Endothelial cell of umbilical vein (primary cell): ENCODE data around the gene YPEL1. TPM values are rescaled to one million over a fixed set of nuclear protein-coding genes. Genes with fewer than 3 reads are reported as not detected.

Source experiments
- BruUV-seq: library from RNA; stranded (reverse); fragments of 400-500 nt; replicated peaks from 2 replicates; lab custom pipeline; 2021; lab: Mats Ljungman, UMichigan
- CTCF ChIA-PET: fragments of 300-600, 350-600 bp; sonication (Branson Sonifier 250); formaldehyde crosslinking; loops from one replicate; lab custom pipeline; 2021; ENCODE audit warnings: antibody characterized with exemption, inconsistent platforms; lab: Charles Lee
- POLR2A ChIA-PET: fragments of 300-600, 350-600 bp; sonication (Branson Sonifier 250); formaldehyde crosslinking; loops from one replicate; lab custom pipeline; 2021; ENCODE audit warnings: antibody characterized with exemption, inconsistent platforms; lab: Charles Lee
- DNase-seq: peaks from one replicate; pipeline ENCODE4 v3.0.0-alpha.2; 2011; ENCODE audit warnings: low read depth, low spot score
- FAIRE-seq: peaks from 2 replicates; lab custom pipeline; 2011; peaks lifted over from hg19 to GRCh38; lab: Jason Lieb, UNC
- H2AFZ ChIP-seq: 2 replicates; pipeline ENCODE4 v1.6.0; 2012; ENCODE audit warnings: low read depth, low read length, control low read depth, inconsistent platforms
- H3K27ac ChIP-seq: 2 replicates; pipeline ENCODE4 v1.5.1; 2011; ENCODE audit warnings: low read depth, mild to moderate bottlenecking, control low read depth, low read length, moderate library complexity; ENCODE audit not compliant: insufficient read depth
- H3K27me3 ChIP-seq, 2 experiments: 2 replicates each; pipeline versions ENCODE4 v1.6.0 to v1.6.1; 2011; ENCODE audit warnings: low read length in 2 of 2, mixed read lengths in 1 of 2; ENCODE audit not compliant: control insufficient read depth in 2 of 2, insufficient read depth in 2 of 2
- H3K36me3 ChIP-seq, 2 experiments: 2 replicates in 1 of 2; 3 replicates in 1 of 2; pipeline ENCODE4 v1.5.1; 2011; ENCODE audit warnings: low read length in 2 of 2, mild to moderate bottlenecking in 1 of 2, moderate library complexity in 1 of 2; ENCODE audit not compliant: control insufficient read depth in 2 of 2, insufficient read depth in 2 of 2; ENCODE audit errors: extremely low read depth in 1 of 2
- H3K4me1 ChIP-seq: 3 replicates; pipeline ENCODE4 v1.5.1; 2011; ENCODE audit warnings: mild to moderate bottlenecking, low read length; ENCODE audit not compliant: control insufficient read depth, insufficient read depth; ENCODE audit errors: extremely low read depth
- H3K4me2 ChIP-seq: 2 replicates; pipeline ENCODE4 v1.6.1; 2011; ENCODE audit warnings: low read length, control low read depth, mixed read lengths; ENCODE audit not compliant: insufficient read depth
- H3K4me3 ChIP-seq, 3 experiments: fragments of 200-600 bp in 1 of 3; sonication (generic), shearing (Covaris generic) in 1 of 3; replicated peaks in 1 of 3; 2 replicates each; pipeline ENCODE4 v1.5.1; 2011 to 2016; ENCODE audit warnings: control low read depth in 3 of 3, low read length in 3 of 3, mild to moderate bottlenecking in 2 of 3, inconsistent platforms in 1 of 3, low read depth in 1 of 3, moderate library complexity in 1 of 3; ENCODE audit not compliant: insufficient read depth in 1 of 3
- H3K79me2 ChIP-seq: 2 replicates; pipeline ENCODE4 v1.6.0; 2012; ENCODE audit warnings: low read length, inconsistent platforms; ENCODE audit not compliant: control insufficient read depth, insufficient read depth
- H3K9ac ChIP-seq: replicated peaks from 2 replicates; pipeline ENCODE3; 2011; ENCODE audit warnings: low read length, control low read depth; ENCODE audit not compliant: insufficient read depth; ENCODE audit errors: extremely low read depth
- H3K9me1 ChIP-seq: replicated peaks from 3 replicates; pipeline ENCODE4 v1.6.0; 2011; ENCODE audit warnings: mild to moderate bottlenecking, low read length; ENCODE audit not compliant: control insufficient read depth, insufficient read depth; ENCODE audit errors: extremely low read depth
- H3K9me3 ChIP-seq: replicated peaks from 2 replicates; pipeline ENCODE4 v1.5.1; 2012; ENCODE audit warnings: low read length, inconsistent platforms; ENCODE audit not compliant: control insufficient read depth, insufficient read depth
- H4K20me1 ChIP-seq: replicated peaks from 2 replicates; pipeline ENCODE3; 2011; ENCODE audit warnings: mild to moderate bottlenecking, low read length; ENCODE audit not compliant: control insufficient read depth, insufficient read depth; ENCODE audit errors: extremely low read depth
- EZH2 ChIP-seq: IDR thresholded peaks from 2 replicates; pipeline ENCODE4 v1.6.1; 2012; ENCODE audit warnings: borderline replicate concordance, low read depth, mild to moderate bottlenecking, moderate library complexity, low read length, inconsistent platforms; ENCODE audit not compliant: severe bottlenecking
- FOS ChIP-seq: IDR thresholded peaks from 2 replicates; pipeline ENCODE4 v1.6.1; 2011; ENCODE audit warnings: mild to moderate bottlenecking, low read length, moderate library complexity, borderline replicate concordance; ENCODE audit not compliant: insufficient read depth
- GATA2 ChIP-seq: IDR thresholded peaks from 2 replicates; pipeline ENCODE4 v1.7.0; 2011; ENCODE audit warnings: low read depth, mild to moderate bottlenecking, moderate library complexity, mixed read lengths, low read length; ENCODE audit not compliant: insufficient read length, insufficient read depth
- JUN ChIP-seq: IDR thresholded peaks from 2 replicates; pipeline ENCODE4 v1.6.1; 2011; ENCODE audit warnings: borderline replicate concordance, low read depth; ENCODE audit not compliant: insufficient read length, insufficient read depth
- MYC ChIP-seq: IDR thresholded peaks from one replicate; pipeline ENCODE4 v1.6.1; 2011; ENCODE audit warnings: mild to moderate bottlenecking, low read depth, low read length
- POLR2A ChIP-seq: IDR thresholded peaks from 2 replicates; pipeline ENCODE4 v1.6.1; 2012; ENCODE audit warnings: low read depth, mild to moderate bottlenecking, control low read depth, low read length
- POLR2AphosphoS5 ChIP-seq: IDR thresholded peaks from 2 replicates; pipeline ENCODE4 v1.6.1; 2012; ENCODE audit warnings: low read depth, mild to moderate bottlenecking, control low read depth, low read length, moderate library complexity; ENCODE audit not compliant: insufficient read depth
- dilution Hi-C: fragments of 300-500 bp; cut with MboI; formaldehyde crosslinking; loops from one replicate; pipeline ENCODE4 v1.15.0; 2019; ENCODE audit warnings: low sequenced_read_pairs; ENCODE audit not compliant: extremely low pct_ligation_motif_present
- intact Hi-C: fragments of 100-400 bp; cut with micrococcal nuclease; formaldehyde crosslinking; loops from one replicate; pipeline ENCODE4 v1.10.0; 2022
- polyA plus RNA-seq, 4 experiments: library from polyadenylated mRNA; depleted of rRNA in 3 of 4; stranded (reverse) in 3 of 4; unstranded in 1 of 4; fragments of >200 nt; gene quantifications; 2 replicates each; pipeline versions ENCODE4 v1.2.1 to v1.2.3, GENCODE V29; 2011 to 2012; ENCODE audit warnings: missing spikeins in 1 of 4
- total RNA-seq: library from RNA; stranded (reverse); gene quantifications from 2 replicates; pipeline ENCODE4 v1.2.3, GENCODE V29; 2021

YPEL1 gene
- total and polyA plus RNA-seq, 2 donors (not counting 3 experiments of a cell fraction or from before 2014, with no cell fraction given), result 3.7 to 6.2 TPM

DNA sequence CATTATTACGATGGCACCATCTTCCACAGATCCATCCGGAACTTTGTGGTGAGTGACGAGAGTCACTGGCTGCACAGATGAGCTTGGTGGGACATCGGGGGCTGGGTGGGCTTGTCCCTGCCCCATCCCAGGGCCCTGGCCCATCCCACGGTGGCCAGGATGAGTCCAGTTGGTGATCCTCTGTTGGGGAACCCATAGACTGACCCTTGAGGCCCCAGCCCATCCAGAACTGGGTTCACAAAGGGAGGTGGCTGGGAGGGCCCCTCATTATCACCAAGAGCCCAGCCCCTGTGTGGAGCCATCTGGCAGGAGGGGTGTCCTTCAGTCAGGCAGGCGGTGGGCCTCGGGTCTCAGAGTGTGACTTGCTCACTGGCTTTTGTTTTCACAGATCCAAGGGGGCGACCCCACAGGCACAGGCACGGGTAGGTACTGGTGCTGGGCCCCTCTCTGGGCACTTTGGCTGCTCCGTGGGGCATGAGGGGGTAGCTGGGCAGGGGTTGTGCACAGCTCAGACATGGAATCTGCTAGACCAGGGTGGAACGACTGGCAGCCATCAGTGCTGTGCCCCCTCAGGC lies 47.8 kb downstream of the YPEL1 start:
- Histone ChIP-seq H3K27me3 (no peaks in the 10 kb centered on the region), H3K9me3 (no peaks in the 10 kb centered on the region), H3K4me3 (no peak overlapping the region), H4K20me1 (no peaks in the 10 kb centered on the region), H3K4me1 (no peaks in the 10 kb centered on the region), H3K36me3 (peaks cover 0 to 41% of the 10 kb centered on the region in 2 experiments), H3K4me2 (no peak overlapping the region), H3K9me1 (no peaks in the 10 kb centered on the region), H3K9ac (no peak overlapping the region), H2AFZ (no peak overlapping the region), H3K79me2 (no peaks in the 10 kb centered on the region), H3K27ac (no peak overlapping the region)
- no TSS peak for BruUV-seq
- dilution Hi-C loops (no loop called here), intact Hi-C loops (no loop called here)
- ChIA-PET CTCF (no interaction called here), POLR2A (interaction anchor here (0.7 kb wide), 1 partner anchor 641 kb away, joined by 3 read pairs; no protein-coding TSS in a partner anchor)
- no peak for TF ChIP-seq FOS
- TF ChIP-seq GATA2, result no peak
- TF ChIP-seq MYC, result no peak
- no peak for FAIRE-seq
- no peak for DNase-seq

DNA sequence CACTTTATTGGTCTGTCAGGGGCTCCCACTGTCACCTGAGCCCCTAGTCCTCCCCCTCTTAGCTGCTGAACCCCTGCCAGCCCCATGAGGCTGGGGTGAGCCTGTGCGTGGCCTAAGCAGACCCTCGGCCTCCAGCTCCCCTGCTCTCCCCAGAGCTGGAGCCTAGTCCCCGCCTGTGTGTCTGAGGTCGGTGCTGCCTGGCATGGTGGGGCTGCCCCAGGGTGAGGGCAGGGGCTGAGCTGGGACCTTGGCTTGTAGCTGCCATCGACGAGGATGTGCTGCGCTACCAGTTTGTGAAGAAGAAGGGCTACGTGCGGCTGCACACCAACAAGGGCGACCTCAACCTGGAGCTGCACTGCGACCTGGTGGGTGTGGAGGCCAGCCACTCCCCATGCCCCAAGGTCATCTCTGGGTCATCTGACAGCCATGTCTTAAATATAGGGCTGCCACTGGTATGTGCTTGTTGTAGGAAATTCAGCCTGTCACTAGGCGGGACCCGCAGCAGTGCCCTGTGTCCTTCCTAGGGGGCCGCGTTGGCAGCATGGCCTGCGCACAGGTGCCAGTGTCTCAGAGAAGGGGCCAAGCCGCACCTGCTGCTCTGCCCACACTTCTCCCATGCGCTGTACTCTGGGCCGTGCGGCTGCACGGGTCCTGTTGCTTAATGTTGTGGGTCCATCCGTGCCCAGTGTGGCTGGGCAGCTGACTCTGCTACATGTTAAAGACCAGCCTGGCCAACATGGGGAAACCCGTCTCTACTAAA lies 48.8 kb downstream of the YPEL1 start:
- H3K36me3 ChIP-seq, result peaks cover 0 to 48% of the 10 kb centered on the region in 2 experiments

More for the DNA sequence above, 48.8 kb downstream of the YPEL1 start:
- Histone ChIP-seq H2AFZ (no peak overlapping the region), H3K79me2 (no peaks in the 10 kb centered on the region), H3K4me1 (no peaks in the 10 kb centered on the region), H4K20me1 (no peaks in the 10 kb centered on the region), H3K27ac (no peak overlapping the region), H3K9me3 (no peaks in the 10 kb centered on the region), H3K9me1 (no peaks in the 10 kb centered on the region), H3K9ac (no peak overlapping the region), H3K27me3 (no peaks in the 10 kb centered on the region), H3K4me2 (no peak overlapping the region), H3K4me3 (no peak overlapping the region)
- no TSS peak for BruUV-seq
- CTCF ChIA-PET, result no interaction called here
- POLR2A ChIA-PET, result no interaction called here
- intact Hi-C loops (no loop called here), dilution Hi-C loops (no loop called here)
- TF ChIP-seq FOS, result no peak
- TF ChIP-seq POLR2AphosphoS5, result no peak
- TF ChIP-seq MYC, result no peak
- no peak for TF ChIP-seq JUN
- TF ChIP-seq POLR2A, result no peak
- TF ChIP-seq EZH2, result no peak
- no peak for TF ChIP-seq GATA2
- DNase-seq (no peak), FAIRE-seq (no peak)
